Hematopoietic multipotent progenitor cell treated with erythropoietin and hydrocortisone succinate and interleukin-3 and kit ligand, for 6 days (in vitro differentiated cells): ENCODE data around the gene MEI4.
"Not testable (repeated sequence)": the region's sequence is repeated elsewhere in the genome, so short reads cannot be mapped to it uniquely, and the experiment has no call there.

ENCODE experiments used
- DNase-seq: peaks from one replicate; pipeline ENCODE4 v3.0.0-alpha.2; 2015

MEI4 gene

GRCh38 chr6:77686931-77687330 lies 34.1 kb downstream of the MEI4 start:
- no peak for DNase-seq

- no peak for DNase-seq
These were observed 35.8 kb downstream of the MEI4 start for GRCh38 chr6:77688649-77689048.

GRCh38 chr6:77700095-77700494 lies 47.3 kb downstream of the MEI4 start:
- not testable (repeated sequence) for DNase-seq

GRCh38 chr6:77707603-77708002 lies 54.8 kb downstream of the MEI4 start:
- DNase-seq: no peak

- DNase-seq: no peak
These were observed 62.7 kb downstream of the MEI4 start for GRCh38 chr6:77715588-77715987.

GRCh38 chr6:77716311-77716710 lies 63.5 kb downstream of the MEI4 start:
- DNase-seq: no peak

GRCh38 chr6:77736010-77736409 lies 83.2 kb downstream of the MEI4 start:
- not testable (repeated sequence) for DNase-seq

- DNase-seq: peak; percentile 36
These were observed 87.5 kb downstream of the MEI4 start for GRCh38 chr6:77740380-77740779.

- DNase-seq: not testable (repeated sequence)
These were observed 99.3 kb downstream of the MEI4 start for GRCh38 chr6:77752156-77752555.

- DNase-seq: no peak
These were observed 109.5 kb downstream of the MEI4 start for GRCh38 chr6:77762386-77762785.

- no peak for DNase-seq
These were observed 110.3 kb downstream of the MEI4 start for GRCh38 chr6:77763124-77763523.

- no peak for DNase-seq
These were observed 111.5 kb downstream of the MEI4 start for GRCh38 chr6:77764364-77764763.

GRCh38 chr6:77773157-77773822 lies 120.5 kb downstream of the MEI4 start:
- no peak for DNase-seq

GRCh38 chr6:77774457-77774856 lies 121.6 kb downstream of the MEI4 start:
- DNase-seq: no peak

GRCh38 chr6:77776441-77776840 lies 123.6 kb downstream of the MEI4 start:
- no peak for DNase-seq

GRCh38 chr6:77778527-77778926 lies 125.7 kb downstream of the MEI4 start:
- no peak for DNase-seq

GRCh38 chr6:77786935-77787629 lies 134.2 kb downstream of the MEI4 start:
- DNase-seq: no peak

- DNase-seq: no peak
These were observed 144.3 kb downstream of the MEI4 start for GRCh38 chr6:77796824-77797809.

GRCh38 chr6:77812304-77812703 lies 159.5 kb downstream of the MEI4 start:
- no peak for DNase-seq

GRCh38 chr6:77813090-77813489 lies 160.3 kb downstream of the MEI4 start:
- no peak for DNase-seq

- DNase-seq: no peak
These were observed 161.3 kb downstream of the MEI4 start for GRCh38 chr6:77814119-77814518.

GRCh38 chr6:77815531-77815930 lies 162.7 kb downstream of the MEI4 start:
- DNase-seq: no peak

- no peak for DNase-seq
These were observed 164.0 kb downstream of the MEI4 start for GRCh38 chr6:77816766-77817270.
